Trophoblast cell (in vitro differentiated cells and primary cell): ENCODE results near the gene CPT1A.
A peak's percentile ranks its signal among the peaks of the same experiment; 100 is the strongest.

ENCODE experiments used
- DNase-seq, 2 donors: peaks; one replicate each; pipeline ENCODE4 v3.0.0-alpha.2; 2016
- H2AFZ ChIP-seq: 2 replicates; pipeline ENCODE4 v1.6.1; 2013; ENCODE audit warnings: low read length, moderate library complexity, mild to moderate bottlenecking; ENCODE audit not compliant: insufficient read depth, poor library complexity
- H2AK5ac ChIP-seq: 2 replicates; pipeline ENCODE4 v1.6.1; 2013; ENCODE audit warnings: mild to moderate bottlenecking, low read length
- H2BK120ac ChIP-seq: 2 replicates; pipeline ENCODE4 v1.6.1; 2013; ENCODE audit warnings: low read length, mild to moderate bottlenecking, moderate library complexity; ENCODE audit not compliant: insufficient read depth, poor library complexity
- H2BK12ac ChIP-seq: 2 replicates; pipeline ENCODE4 v1.6.1; 2013; ENCODE audit warnings: mild to moderate bottlenecking, low read length, moderate library complexity
- H2BK5ac ChIP-seq: 2 replicates; pipeline ENCODE4 v1.6.1; 2013; ENCODE audit warnings: low read length, low read depth, moderate library complexity, mild to moderate bottlenecking; ENCODE audit not compliant: poor library complexity
- H3K14ac ChIP-seq: 2 replicates; pipeline ENCODE4 v1.6.1; 2013; ENCODE audit warnings: mild to moderate bottlenecking, low read length
- H3K18ac ChIP-seq: 2 replicates; pipeline ENCODE4 v1.6.1; 2013; ENCODE audit warnings: mild to moderate bottlenecking, low read length
- H3K23ac ChIP-seq: 2 replicates; pipeline ENCODE4 v1.6.1; 2013; ENCODE audit warnings: low read length
- H3K27ac ChIP-seq: 2 replicates; pipeline ENCODE4 v1.5.1; 2013; ENCODE audit warnings: low read depth, mild to moderate bottlenecking, inconsistent platforms, low read length, moderate library complexity
- H3K27me3 ChIP-seq: 2 replicates; pipeline ENCODE4 v1.6.1; 2013; ENCODE audit warnings: inconsistent platforms, mild to moderate bottlenecking, low read length, moderate library complexity; ENCODE audit not compliant: insufficient read depth
- H3K36me3 ChIP-seq, 2 experiments: 1 replicate in 1 of 2; 2 replicates in 1 of 2; pipeline ENCODE4 v1.6.1; 2013; ENCODE audit warnings: low read length in 2 of 2, mild to moderate bottlenecking in 2 of 2, moderate library complexity in 1 of 2; ENCODE audit not compliant: insufficient read depth in 2 of 2, control insufficient read depth in 1 of 2
- H3K4ac ChIP-seq: 2 replicates; pipeline ENCODE4 v1.6.1; 2013; ENCODE audit warnings: low read depth, mild to moderate bottlenecking, low read length, moderate library complexity
- H3K4me1 ChIP-seq, 2 experiments: 1 replicate in 1 of 2; 2 replicates in 1 of 2; pipeline ENCODE4 v1.6.1; 2013; ENCODE audit warnings: low read length in 2 of 2, mild to moderate bottlenecking in 2 of 2, moderate library complexity in 1 of 2; ENCODE audit not compliant: insufficient read depth in 2 of 2, control insufficient read depth in 1 of 2
- H3K4me2 ChIP-seq: 2 replicates; pipeline ENCODE4 v1.6.1; 2013; ENCODE audit warnings: inconsistent platforms, mild to moderate bottlenecking, low read length, moderate library complexity
- H3K4me3 ChIP-seq: 2 replicates; pipeline ENCODE4 v1.5.1; 2013; ENCODE audit warnings: mild to moderate bottlenecking, low read depth, low read length, inconsistent platforms
- H3K79me1 ChIP-seq: one replicate; pipeline ENCODE4 v1.6.1; 2013; ENCODE audit warnings: low read length
- H3K79me2 ChIP-seq: 2 replicates; pipeline ENCODE4 v1.6.1; 2013; ENCODE audit warnings: low read length, mild to moderate bottlenecking; ENCODE audit not compliant: control insufficient read depth, insufficient read depth, poor library complexity
- H3K9ac ChIP-seq: 2 replicates; pipeline ENCODE4 v1.6.1; 2013; ENCODE audit warnings: mild to moderate bottlenecking, low read length
- H3K9me3 ChIP-seq: 2 replicates; pipeline ENCODE4 v1.6.1; 2013; ENCODE audit warnings: low read depth, mild to moderate bottlenecking, control low read depth, inconsistent platforms, low read length; ENCODE audit not compliant: insufficient read depth
- H4K12ac ChIP-seq: 2 replicates; pipeline ENCODE4 v1.6.1; 2013; ENCODE audit warnings: low read depth, mild to moderate bottlenecking, low read length, moderate library complexity
- H4K8ac ChIP-seq: 2 replicates; pipeline ENCODE4 v1.6.1; 2013; ENCODE audit warnings: low read depth, mild to moderate bottlenecking, low read length, moderate library complexity
- H4K91ac ChIP-seq: one replicate; pipeline ENCODE4 v1.6.1; 2013; ENCODE audit warnings: low read depth, mild to moderate bottlenecking, low read length, moderate library complexity
- WGBS: extraction: QIAGEN DNeasy Blood & Tissue Kit; methylation state at CpG from one replicate; pipeline ENCODE4 v1.1.7; 2013; ENCODE audit warnings: missing lambda C conversion rate; ENCODE audit not compliant: insufficient read length, insufficient coverage; ENCODE audit errors: extremely low coverage; 5-methylcytosine and 5-hydroxymethylcytosine counted together

The CPT1A gene

DNA sequence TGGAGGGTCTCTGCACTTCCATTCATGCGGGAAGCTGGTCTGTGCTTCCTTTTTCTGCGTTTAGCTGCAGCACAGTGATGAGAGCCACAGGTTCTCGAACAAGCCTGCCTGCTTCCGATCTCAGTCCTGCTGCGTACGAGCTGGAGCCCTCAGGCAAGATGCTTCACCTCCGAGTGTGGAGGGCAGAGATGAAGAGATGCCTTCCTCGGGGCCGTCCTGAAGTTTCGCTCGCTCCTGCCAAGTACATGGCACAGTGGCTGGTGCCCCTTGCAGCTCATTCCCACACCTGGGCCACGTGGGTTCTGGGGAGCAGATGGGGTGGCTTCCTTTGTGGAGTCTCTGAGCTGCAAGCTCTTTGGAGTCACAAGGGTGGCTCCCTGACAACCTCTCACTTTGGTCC is 70.9 kb downstream of the CPT1A start:
- no peak overlapping the region for H2AK5ac ChIP-seq
- H3K9ac ChIP-seq, result no peak overlapping the region
- no peak overlapping the region for H3K4me2 ChIP-seq
- H3K4ac ChIP-seq, result no peak overlapping the region
- no peak overlapping the region for H4K91ac ChIP-seq
- no peaks in the 10 kb centered on the region for H3K79me2 ChIP-seq
- no peaks in the 10 kb centered on the region for H3K79me1 ChIP-seq
- DNase-seq, result peak in 1 of 2 donors; percentile 9
- H3K4me1 ChIP-seq, result peaks cover 3 to 6% of the 10 kb centered on the region in 2 experiments
- no peak overlapping the region for H3K4me3 ChIP-seq
- no peak overlapping the region for H2AFZ ChIP-seq
- H3K27me3 ChIP-seq, result no peaks in the 10 kb centered on the region
- no peak overlapping the region for H2BK5ac ChIP-seq
- H3K9me3 ChIP-seq, result no peaks in the 10 kb centered on the region
- no peak overlapping the region for H2BK12ac ChIP-seq
- H3K14ac ChIP-seq, result no peak overlapping the region
- H3K23ac ChIP-seq, result no peak overlapping the region
- H2BK120ac ChIP-seq, result no peak overlapping the region
- H4K8ac ChIP-seq, result no peak overlapping the region
- no peak overlapping the region for H4K12ac ChIP-seq
- no peak overlapping the region for H3K27ac ChIP-seq
- WGBS, result no CpG with 5 or more reads among the region's 12 CpGs
- H3K18ac ChIP-seq, result no peak overlapping the region
- H3K36me3 ChIP-seq, result no peaks in the 10 kb centered on the region

DNA sequence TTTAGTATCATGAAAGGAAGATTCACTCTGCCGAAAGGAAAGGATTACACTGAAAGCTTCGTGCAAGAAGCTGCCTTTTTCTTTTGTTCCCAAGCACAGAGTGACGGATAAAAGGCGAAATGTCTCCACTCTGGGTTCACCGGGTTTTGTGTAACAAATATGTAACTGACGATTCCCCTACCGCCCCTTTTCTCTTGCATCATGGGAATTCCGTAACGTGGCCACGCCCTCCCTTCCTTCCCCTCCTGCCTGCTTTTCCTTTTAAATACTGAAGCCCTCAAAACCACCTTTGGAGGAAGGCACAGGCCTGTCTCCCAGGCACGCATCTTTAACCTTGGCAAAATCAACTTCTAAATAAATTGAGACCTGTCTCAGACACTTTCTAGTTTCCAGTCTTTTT is 74.0 kb downstream of the CPT1A start:
- Histone ChIP-seq H3K4me1 (peaks cover 4 to 12% of the 10 kb centered on the region in 2 experiments), H3K18ac (no peak overlapping the region), H3K4me3 (no peak overlapping the region), H2AK5ac (no peak overlapping the region), H3K4me2 (no peak overlapping the region), H3K36me3 (no peaks in the 10 kb centered on the region), H2AFZ (no peak overlapping the region), H3K79me2 (no peaks in the 10 kb centered on the region), H4K12ac (no peak overlapping the region), H4K8ac (no peak overlapping the region), H3K23ac (no peak overlapping the region), H2BK5ac (no peak overlapping the region), H3K27ac (no peak overlapping the region), H3K9ac (no peak overlapping the region), H4K91ac (no peak overlapping the region), H3K27me3 (no peaks in the 10 kb centered on the region), H3K4ac (no peak overlapping the region), H2BK12ac (no peak overlapping the region), H3K14ac (no peak overlapping the region), H3K79me1 (no peaks in the 10 kb centered on the region), H3K9me3 (no peaks in the 10 kb centered on the region), H2BK120ac (no peak overlapping the region)
- no CpG with 5 or more reads among the region's 11 CpGs for WGBS
- peak; percentile 66 to 76 for DNase-seq

GRCh38 chr11:68766786-68767185 is 74.9 kb downstream of the CPT1A start:
- Histone ChIP-seq H3K23ac (no peak overlapping the region), H3K9me3 (no peaks in the 10 kb centered on the region), H3K4ac (no peak overlapping the region), H3K27me3 (no peaks in the 10 kb centered on the region), H2BK12ac (no peak overlapping the region), H2AK5ac (no peak overlapping the region), H3K36me3 (no peaks in the 10 kb centered on the region), H4K8ac (no peak overlapping the region), H3K79me2 (no peaks in the 10 kb centered on the region), H3K9ac (no peak overlapping the region), H2BK120ac (no peak overlapping the region), H2AFZ (no peak overlapping the region), H3K79me1 (no peaks in the 10 kb centered on the region), H3K4me2 (no peak overlapping the region), H3K27ac (no peak overlapping the region), H3K4me1 (peaks cover 4 to 14% of the 10 kb centered on the region in 2 experiments), H3K14ac (no peak overlapping the region), H4K91ac (no peak overlapping the region), H4K12ac (no peak overlapping the region), H3K18ac (no peak overlapping the region), H3K4me3 (no peak overlapping the region), H2BK5ac (no peak overlapping the region)
- peak in 1 of 2 donors; percentile 59 for DNase-seq
- no CpG with 5 or more reads among the region's 8 CpGs for WGBS

DNA sequence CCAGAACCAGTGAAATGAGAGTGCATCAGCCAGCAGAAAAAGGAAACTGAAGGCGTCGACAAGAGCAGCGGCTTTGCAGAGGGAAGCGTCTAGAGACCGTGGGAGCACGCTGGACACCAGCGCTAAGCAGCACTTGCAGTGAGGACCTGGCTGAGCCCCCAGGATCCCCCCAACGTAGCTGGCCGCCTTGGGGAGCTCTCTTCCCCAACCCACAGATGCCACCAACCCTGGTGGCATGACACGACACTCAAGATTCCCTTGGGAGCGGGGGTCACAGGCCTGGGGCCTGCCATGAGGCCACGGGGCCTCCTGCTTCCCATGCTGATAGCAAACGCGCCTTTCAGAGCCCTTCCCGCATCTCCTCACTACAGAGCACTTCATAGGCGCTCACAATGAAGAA is 77.0 kb downstream of the CPT1A start:
- Histone ChIP-seq H4K91ac (no peak overlapping the region), H2AK5ac (no peak overlapping the region), H2AFZ (no peak overlapping the region), H4K12ac (no peak overlapping the region), H4K8ac (no peak overlapping the region), H3K36me3 (no peaks in the 10 kb centered on the region), H3K79me1 (no peaks in the 10 kb centered on the region), H3K9me3 (peaks cover 1% of the 10 kb centered on the region), H2BK120ac (no peak overlapping the region), H3K4ac (no peak overlapping the region), H3K23ac (no peak overlapping the region), H3K4me3 (no peak overlapping the region), H3K27me3 (no peaks in the 10 kb centered on the region), H3K27ac (no peak overlapping the region), H3K14ac (no peak overlapping the region), H3K4me2 (no peak overlapping the region), H2BK5ac (no peak overlapping the region), H3K4me1 (peaks cover 4 to 14% of the 10 kb centered on the region in 2 experiments), H3K18ac (no peak overlapping the region), H3K9ac (no peak overlapping the region), H3K79me2 (no peaks in the 10 kb centered on the region), H2BK12ac (no peak overlapping the region)
- DNase-seq, result no peak
- no CpG with 5 or more reads among the region's 16 CpGs for WGBS
